GM23338 (cell line): ENCODE results near the gene SLC44A1. TPM values are rescaled to one million over a fixed set of nuclear protein-coding genes. Genes with fewer than 3 reads are reported as not detected.

Experiments used
- ATAC-seq: fragments of 200-7000 bp; cut with Tn5 transposase; 3 replicates; pipeline ENCODE4 v1.9.1; 2020
- DNase-seq: peaks from one replicate; pipeline ENCODE4 v3.0.0-alpha.2; 2015; ENCODE audit warnings: low spot score
- H2AFZ ChIP-seq: fragments of 200-600 bp; sonication (generic); 2 replicates; pipeline ENCODE4 v1.8.0; 2016; ENCODE audit warnings: antibody characterized with exemption, mild to moderate bottlenecking, moderate library complexity
- H3F3A ChIP-seq: fragments of 200-600 bp; sonication (generic); replicated peaks from 2 replicates; pipeline ENCODE4 v1.8.0; 2017; ENCODE audit warnings: antibody characterized with exemption, mixed run types, low read depth
- H3K27ac ChIP-seq: fragments of 200-600 bp; sonication (generic); 2 replicates; pipeline ENCODE4 v1.6.1; 2016; ENCODE audit warnings: low read depth
- H3K27me3 ChIP-seq: fragments of 200-600 bp; sonication (generic); 2 replicates; pipeline ENCODE4 v1.8.0; 2016; ENCODE audit warnings: mild to moderate bottlenecking, mixed run types, moderate library complexity; ENCODE audit not compliant: insufficient read depth
- H3K36me3 ChIP-seq: fragments of 200-600 bp; sonication (generic); 2 replicates; pipeline ENCODE4 v1.8.0; 2016; ENCODE audit warnings: mild to moderate bottlenecking; ENCODE audit not compliant: insufficient read depth
- H3K4me1 ChIP-seq: fragments of 200-600 bp; sonication (generic); 2 replicates; pipeline ENCODE4 v1.8.0; 2016; ENCODE audit warnings: mild to moderate bottlenecking, moderate library complexity; ENCODE audit not compliant: insufficient read depth
- H3K4me2 ChIP-seq: fragments of 200-600 bp; sonication (generic); 2 replicates; pipeline ENCODE4 v1.7.1; 2017; ENCODE audit warnings: mixed run types
- H3K4me3 ChIP-seq: fragments of 200-600 bp; sonication (generic); 2 replicates; pipeline ENCODE4 v1.6.1; 2016; ENCODE audit warnings: mixed run types
- H3K79me2 ChIP-seq: fragments of 200-600 bp; sonication (generic); replicated peaks from 2 replicates; pipeline ENCODE4 v1.8.0; 2017; ENCODE audit warnings: mild to moderate bottlenecking; ENCODE audit not compliant: insufficient read depth
- H3K9me2 ChIP-seq: fragments of 200-600 bp; sonication (generic); 2 replicates; pipeline ENCODE4 v1.8.0; 2017; ENCODE audit not compliant: insufficient read depth
- H4K20me1 ChIP-seq: fragments of 200-600 bp; sonication (generic); replicated peaks from 2 replicates; pipeline ENCODE4 v1.8.0; 2017; ENCODE audit warnings: mild to moderate bottlenecking; ENCODE audit not compliant: insufficient read depth
- H3K27ac Mint-ChIP-seq: 2 replicates; pipeline ENCODE4 v1.8.0; 2020; ENCODE audit warnings: inconsistent platforms, mild to moderate bottlenecking, moderate library complexity, mixed read lengths
- H3K27me3 Mint-ChIP-seq: 3 replicates; pipeline ENCODE4 v1.8.0; 2022; ENCODE audit warnings: low read depth, mild to moderate bottlenecking, moderate library complexity, mixed read lengths, inconsistent platforms; ENCODE audit not compliant: insufficient read depth, poor library complexity
- H3K36me3 Mint-ChIP-seq: 3 replicates; pipeline ENCODE4 v1.8.0; 2021; ENCODE audit warnings: low read depth, mild to moderate bottlenecking, inconsistent platforms, moderate library complexity, mixed read lengths
- H3K4me1 Mint-ChIP-seq: 3 replicates; pipeline ENCODE4 v1.8.0; 2020; ENCODE audit warnings: mild to moderate bottlenecking, inconsistent platforms, mixed read lengths
- H3K4me3 Mint-ChIP-seq: 3 replicates; pipeline ENCODE4 v1.8.0; 2021; ENCODE audit warnings: moderate library complexity, mild to moderate bottlenecking, inconsistent platforms, mixed read lengths
- H3K9me3 Mint-ChIP-seq: 3 replicates; pipeline ENCODE4 v1.8.0; 2020; ENCODE audit warnings: moderate library complexity, mild to moderate bottlenecking, inconsistent platforms, mixed read lengths
- CTCF ChIP-seq, 2 experiments: fragments of 200-600 bp in 1 of 2; sonication (generic) in 1 of 2; conservative IDR thresholded peaks; 2 replicates each; pipeline versions ENCODE4 v1.5.1 to v1.6.1; 2016 to 2017; ENCODE audit warnings: antibody characterized with exemption in 2 of 2, low read depth in 2 of 2, mild to moderate bottlenecking in 2 of 2, moderate library complexity in 1 of 2
- JUNB ChIP-seq: IDR thresholded peaks from one replicate; pipeline ENCODE4 v1.6.1; 2016; ENCODE audit warnings: antibody characterized with exemption; ENCODE audit not compliant: unreplicated experiment
- NANOG ChIP-seq: IDR thresholded peaks from 2 replicates; pipeline ENCODE4 v1.6.1; 2016; ENCODE audit warnings: antibody characterized with exemption, borderline replicate concordance
- STAT1 ChIP-seq: IDR thresholded peaks from one replicate; pipeline ENCODE4 v1.6.1; 2016; ENCODE audit warnings: antibody characterized with exemption; ENCODE audit not compliant: unreplicated experiment
- ZNF462 ChIP-seq: fragments of 250-450 bp; sonication (Bioruptor Pico); IDR thresholded peaks from 2 replicates; pipeline ENCODE4 v1.5.0; 2020; ENCODE audit warnings: mild to moderate bottlenecking, moderate library complexity
- polyA plus RNA-seq: library from polyadenylated mRNA; unstranded; fragments of >200 nt; fragmentation: Nextera tagmentation; extraction: Ambion mirVana; gene quantifications from 2 replicates; pipeline ENCODE4 v1.2.1, GENCODE V29; 2016
- total RNA-seq: library from RNA; depleted of rRNA; stranded (reverse); fragments of >200 nt; shearing (Covaris generic); gene quantifications from 2 replicates; pipeline ENCODE4 v1.2.3, GENCODE V29; 2014

The SLC44A1 gene
- total and polyA plus RNA-seq, 2 experiments from 2014 or later, result 14.9 to 75.0 TPM

GRCh38 chr9:105198023-105198422, 46.4 kb upstream of the SLC44A1 start:
- Histone ChIP-seq H4K20me1 (no peaks in the 10 kb centered on the region), H3K4me3 (no peak overlapping the region), H3K4me1 (no peaks in the 10 kb centered on the region), H3F3A (no peaks in the 10 kb centered on the region), H3K27ac (no peak overlapping the region), H3K36me3 (no peaks in the 10 kb centered on the region), H3K79me2 (no peaks in the 10 kb centered on the region), H3K27me3 (no peaks in the 10 kb centered on the region), H3K4me2 (no peak overlapping the region), H2AFZ (no peak overlapping the region), H3K9me2 (peaks cover 7% of the 10 kb centered on the region; the same call in 1 of the 2 replicates)
- peaks cover 3% of the 10 kb centered on the region for H3K27me3 Mint-ChIP-seq
- no peaks in the 10 kb centered on the region for H3K36me3 Mint-ChIP-seq
- H3K4me1 Mint-ChIP-seq, result peaks cover 10% of the 10 kb centered on the region; the same call in 1 of the 3 replicates
- no peak overlapping the region for H3K4me3 Mint-ChIP-seq
- H3K27ac Mint-ChIP-seq, result no peak overlapping the region
- DNase-seq, result peak; percentile 18
- H3K9me3 Mint-ChIP-seq, result no peaks in the 10 kb centered on the region
- TF ChIP-seq CTCF (conservative IDR thresholded peaks at IDR 0.05; ENCODE audit: low read depth in 2 of 2) (no peak), JUNB (no peak), ZNF462 (no peak), NANOG (no peak), STAT1 (no peak)
- ATAC-seq, result peak; percentile 56; the same call in 2 of the 3 replicates
